ENCODE results near the gene ROM1. TPM values are rescaled to one million over a fixed set of nuclear protein-coding genes. Genes with fewer than 3 reads are reported as not detected.
A peak's percentile ranks its signal among the peaks of the same experiment; 100 is the strongest.
"Not testable (repeated sequence)": the region's sequence is repeated elsewhere in the genome, so short reads cannot be mapped to it uniquely, and the experiment has no call there.

The ROM1 gene
- polyA plus RNA-seq, 1 donor, result 4.5 TPM

DNA sequence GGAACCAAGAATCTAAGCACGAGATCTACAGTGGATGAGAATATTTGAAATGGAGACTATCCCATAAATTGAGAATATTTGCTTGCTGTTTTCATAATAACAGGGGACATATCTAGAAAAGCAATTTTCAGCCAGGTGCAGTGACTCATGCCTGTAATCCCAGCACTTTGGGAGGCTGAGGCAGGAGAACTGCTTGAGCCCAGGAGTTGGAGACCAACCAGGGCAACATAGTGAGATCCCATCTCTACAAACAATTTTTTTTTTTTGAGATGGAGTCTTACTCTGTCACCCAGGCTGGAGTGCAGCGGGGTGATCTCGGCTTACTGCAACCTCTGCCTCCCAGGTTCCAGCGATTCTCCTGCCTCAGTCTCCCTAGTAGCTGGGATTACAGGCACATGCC is 31.3 kb upstream of the ROM1 start:
- H3K27ac ChIP-seq (ENCODE audit: low read length); H3K27me3 ChIP-seq (ENCODE audit: control insufficient read depth, insufficient read depth, low read length); H3K9me3 ChIP-seq (ENCODE audit: control insufficient read depth, low read depth, low read length); H3K4me1 ChIP-seq (ENCODE audit: control insufficient read depth, insufficient read depth, low read length); DNase-seq; H3K4me3 ChIP-seq (ENCODE audit: low read length): not testable (repeated sequence)
- WGBS (ENCODE audit: insufficient coverage, low lambda C conversion rate), result no CpG with 5 or more reads among the region's 4 CpGs
- H3K36me3 ChIP-seq (ENCODE audit: control insufficient read depth, insufficient read depth, low read length), result peaks cover 47% of the 10 kb centered on the region

DNA sequence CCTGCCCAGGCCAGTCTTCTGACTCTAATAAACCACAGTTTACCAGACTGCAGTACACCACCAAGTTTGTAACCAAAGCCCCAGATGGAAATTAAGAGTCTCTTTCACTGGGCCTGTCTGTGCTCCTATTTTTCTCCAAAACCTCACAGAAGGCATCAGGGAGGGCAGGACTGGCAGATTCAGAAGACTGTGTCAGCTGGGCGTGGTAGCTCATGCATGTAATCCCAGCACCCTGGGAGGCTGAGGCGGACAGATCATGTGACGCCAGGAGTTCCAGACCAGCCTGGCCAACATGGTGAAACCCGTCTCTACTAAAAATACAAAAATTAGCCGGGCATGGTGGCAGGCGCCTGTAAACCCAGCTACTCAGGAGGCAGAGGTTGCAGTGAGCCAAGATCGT is 27.7 kb upstream of the ROM1 start:
- not testable (repeated sequence) for DNase-seq; H3K4me1 ChIP-seq (ENCODE audit: control insufficient read depth, insufficient read depth, low read length); H3K27ac ChIP-seq (ENCODE audit: low read length); H3K27me3 ChIP-seq (ENCODE audit: control insufficient read depth, insufficient read depth, low read length); H3K4me3 ChIP-seq (ENCODE audit: low read length); H3K9me3 ChIP-seq (ENCODE audit: control insufficient read depth, low read depth, low read length)
- H3K36me3 ChIP-seq (ENCODE audit: control insufficient read depth, insufficient read depth, low read length), result peaks cover 41% of the 10 kb centered on the region
- no CpG with 5 or more reads among the region's 7 CpGs for WGBS (ENCODE audit: insufficient coverage, low lambda C conversion rate)

DNA sequence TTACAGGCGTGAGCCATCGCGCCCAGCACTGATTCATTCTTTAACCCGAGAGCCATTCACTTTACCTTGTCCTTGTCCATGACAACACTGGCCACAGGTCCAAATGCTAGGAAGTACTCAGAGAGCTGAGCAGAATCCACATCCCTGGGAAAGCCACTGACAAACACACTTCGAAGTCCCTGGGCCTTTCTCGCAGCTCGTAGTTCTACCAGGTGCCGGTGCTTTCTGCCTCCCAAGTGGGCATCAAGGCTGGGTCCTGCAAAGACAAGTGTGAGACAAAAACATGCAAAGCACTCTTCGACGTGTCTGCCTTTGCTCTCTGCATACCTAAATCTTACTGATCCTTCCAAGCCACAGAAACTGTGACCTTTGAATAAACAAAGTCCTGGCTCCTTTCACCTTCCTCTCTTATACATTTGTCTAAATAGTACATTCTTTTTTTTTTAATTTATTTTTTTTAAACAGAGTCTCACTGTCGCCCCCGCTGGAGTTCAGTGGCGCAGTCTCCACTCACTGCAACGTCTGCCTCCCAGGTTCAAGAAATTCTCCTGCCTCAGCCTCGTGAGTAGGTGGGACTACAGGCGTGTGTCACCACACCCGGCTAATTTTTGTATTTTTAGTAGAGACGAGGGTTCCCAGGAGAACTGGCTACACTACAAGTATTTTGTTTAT is 24.0 kb upstream of the ROM1 start:
- 23% methylated on average over 2 of the region's 18 CpGs for WGBS (ENCODE audit: insufficient coverage, low lambda C conversion rate)
- peaks cover 34% of the 10 kb centered on the region for H3K36me3 ChIP-seq (ENCODE audit: control insufficient read depth, insufficient read depth, low read length)
- no peaks in the 10 kb centered on the region for H3K9me3 ChIP-seq (ENCODE audit: control insufficient read depth, low read depth, low read length)
- H3K4me1 ChIP-seq (ENCODE audit: control insufficient read depth, insufficient read depth, low read length), result peaks cover 12% of the 10 kb centered on the region
- H3K27ac ChIP-seq (ENCODE audit: low read length), result no peak overlapping the region
- H3K4me3 ChIP-seq (ENCODE audit: low read length), result no peak overlapping the region
- H3K27me3 ChIP-seq (ENCODE audit: control insufficient read depth, insufficient read depth, low read length), result no peaks in the 10 kb centered on the region
- no peak for DNase-seq

DNA sequence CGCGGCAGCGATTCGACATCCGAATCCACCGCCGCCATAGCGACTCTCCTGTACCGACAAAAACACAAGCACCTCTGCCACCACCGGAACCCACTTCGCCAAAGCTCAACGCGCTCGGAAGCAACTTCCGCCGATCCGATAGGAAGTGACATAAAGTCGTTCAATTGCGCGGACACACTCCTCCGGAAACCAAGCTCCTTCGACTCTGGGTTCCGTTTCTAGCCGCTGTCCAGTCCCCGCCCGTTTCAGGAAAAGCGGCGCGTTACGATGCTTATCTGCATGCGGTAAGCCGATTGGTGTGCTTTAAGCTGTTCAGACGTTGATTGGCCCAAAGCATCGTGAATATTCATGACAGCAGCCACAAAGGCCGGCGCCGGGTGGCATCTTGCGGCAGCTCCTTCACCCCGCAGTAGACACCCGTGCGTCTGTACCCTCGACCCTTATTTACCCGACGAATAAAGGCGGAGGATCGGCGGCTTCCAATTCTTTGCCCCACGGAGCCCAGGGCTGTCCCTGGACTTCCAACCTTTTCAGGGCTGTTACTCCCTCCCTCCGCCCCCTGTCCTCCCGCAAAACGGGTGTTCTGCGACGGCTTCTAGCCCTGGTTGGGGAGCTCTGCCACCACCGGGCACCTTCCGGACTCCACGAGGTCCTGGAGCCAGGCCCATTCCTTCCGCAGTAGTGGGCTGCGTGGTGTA is 21.5 kb upstream of the ROM1 start, which contains the start of gene TUT1:
Gene TUT1 (minus strand): TSS at position 76 of the 698 bp plus-strand sequence. CDS start 38 bp downstream, at position 38.
- Histone ChIP-seq H3K9me3 (ENCODE audit: control insufficient read depth, low read depth, low read length) (no peaks in the 10 kb centered on the region), H3K4me1 (ENCODE audit: control insufficient read depth, insufficient read depth, low read length) (peaks cover 12% of the 10 kb centered on the region), H3K4me3 (ENCODE audit: low read length) (peak within 1 kb of the TSS; percentile 82), H3K36me3 (ENCODE audit: control insufficient read depth, insufficient read depth, low read length) (peaks cover 45% of the 10 kb centered on the region), H3K27me3 (ENCODE audit: control insufficient read depth, insufficient read depth, low read length) (no peaks in the 10 kb centered on the region), H3K27ac (ENCODE audit: low read length) (peak within 1 kb of the TSS; percentile 86)
- DNase-seq, result peak; percentile 98 to 99
- WGBS (ENCODE audit: insufficient coverage, low lambda C conversion rate), result no CpG with 5 or more reads among the region's 58 CpGs

DNA sequence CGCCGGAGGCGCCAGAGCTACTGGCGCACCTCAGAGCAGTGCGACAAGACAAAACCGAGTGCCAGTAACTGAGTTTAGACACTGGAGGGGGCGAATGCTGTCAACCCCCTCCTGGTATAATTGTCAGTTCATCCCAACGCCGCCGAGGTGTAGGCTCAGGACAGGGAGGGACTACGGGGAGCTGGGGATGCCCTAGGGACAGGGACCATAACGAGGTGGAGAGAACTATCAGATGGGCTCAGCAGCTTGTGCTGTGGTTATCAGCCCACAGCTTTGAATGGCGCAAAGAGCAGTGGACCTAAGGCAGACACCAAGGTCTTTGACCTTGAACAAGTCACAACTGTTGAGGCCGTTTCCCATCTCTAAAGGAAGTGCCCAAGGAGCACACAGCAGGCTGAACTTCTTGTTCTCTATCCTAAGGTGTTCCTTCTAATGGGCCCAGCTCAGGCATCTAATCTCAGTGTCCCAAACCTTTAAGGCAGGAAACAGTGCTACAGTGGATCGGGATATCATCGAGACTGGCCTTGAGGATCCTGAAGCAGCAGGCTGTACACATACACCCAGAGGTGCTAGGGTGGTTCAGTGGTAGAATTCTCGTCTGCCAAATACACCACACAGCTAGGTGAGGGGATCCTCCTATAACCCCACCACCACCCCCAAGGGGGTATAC is 20.8 kb upstream of the ROM1 start:
- no peaks in the 10 kb centered on the region for H3K27me3 ChIP-seq (ENCODE audit: control insufficient read depth, insufficient read depth, low read length)
- peak overlapping the region; percentile 86 for H3K27ac ChIP-seq (ENCODE audit: low read length)
- no peaks in the 10 kb centered on the region for H3K9me3 ChIP-seq (ENCODE audit: control insufficient read depth, low read depth, low read length)
- DNase-seq, result peak in 1 of 2 donors; percentile 71
- peak overlapping the region; percentile 82 for H3K4me3 ChIP-seq (ENCODE audit: low read length)
- H3K4me1 ChIP-seq (ENCODE audit: control insufficient read depth, insufficient read depth, low read length), result peaks cover 12% of the 10 kb centered on the region
- no CpG with 5 or more reads among the region's 17 CpGs for WGBS (ENCODE audit: insufficient coverage, low lambda C conversion rate)
- H3K36me3 ChIP-seq (ENCODE audit: control insufficient read depth, insufficient read depth, low read length), result peaks cover 47% of the 10 kb centered on the region

DNA sequence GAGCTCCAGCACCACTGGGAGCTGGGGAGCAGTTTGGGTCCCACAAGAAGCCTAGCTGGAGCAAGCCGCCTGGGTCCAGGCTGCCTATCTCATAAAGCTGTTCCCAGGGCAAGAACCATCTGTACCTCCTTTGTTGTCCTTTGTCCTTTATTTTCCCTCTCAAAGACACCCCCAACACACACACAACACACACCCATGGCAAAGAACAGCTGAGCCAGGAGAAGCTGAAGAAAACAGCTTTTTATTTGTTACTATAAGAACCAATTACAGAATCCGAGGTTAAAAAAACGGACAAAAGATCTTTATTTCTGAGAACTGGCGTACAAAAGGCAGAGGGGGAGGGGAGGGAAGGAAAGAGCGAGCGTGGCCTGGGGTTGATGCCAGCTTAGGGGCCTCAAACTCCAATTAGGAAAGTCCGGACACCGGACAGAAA is 20.1 kb upstream of the ROM1 start:
- Histone ChIP-seq H3K4me1 (ENCODE audit: control insufficient read depth, insufficient read depth, low read length) (peaks cover 12% of the 10 kb centered on the region), H3K27me3 (ENCODE audit: control insufficient read depth, insufficient read depth, low read length) (no peaks in the 10 kb centered on the region), H3K9me3 (ENCODE audit: control insufficient read depth, low read depth, low read length) (no peaks in the 10 kb centered on the region), H3K36me3 (ENCODE audit: control insufficient read depth, insufficient read depth, low read length) (peaks cover 47% of the 10 kb centered on the region), H3K27ac (ENCODE audit: low read length) (peak overlapping the region; percentile 86), H3K4me3 (ENCODE audit: low read length) (no peak overlapping the region)
- 72% methylated on average over 2 of the region's 8 CpGs for WGBS (ENCODE audit: insufficient coverage, low lambda C conversion rate)
- no peak for DNase-seq

DNA sequence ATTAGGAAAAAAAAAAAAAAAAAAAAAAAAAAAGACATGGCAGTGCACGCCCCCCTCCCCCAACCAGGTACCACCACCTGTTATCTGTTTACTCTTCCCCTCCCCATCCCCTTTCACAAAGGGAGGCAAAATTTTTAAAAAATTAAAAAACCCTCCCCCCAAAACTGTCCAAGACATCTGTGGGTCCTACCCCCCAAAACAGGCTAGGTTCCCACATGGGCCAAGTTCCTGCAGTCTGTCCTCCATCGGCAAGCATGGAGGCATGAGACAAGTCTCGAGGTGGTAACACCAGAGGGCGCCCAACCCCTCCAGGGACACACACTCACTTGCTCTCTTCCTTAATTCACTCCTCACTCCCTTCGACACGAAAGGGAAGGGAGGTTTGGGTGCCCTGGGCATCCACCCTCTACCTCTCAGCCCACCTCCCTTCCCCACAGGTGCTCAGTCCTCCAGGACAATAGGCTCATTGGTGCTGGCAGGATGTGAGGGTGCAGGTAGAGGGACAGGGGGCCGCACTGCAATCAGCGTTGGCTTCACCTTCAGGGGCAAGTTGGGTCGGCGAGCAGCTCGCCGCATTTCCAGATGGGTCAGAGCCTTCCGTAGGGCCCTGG is 19.5 kb upstream of the ROM1 start:
- WGBS (ENCODE audit: insufficient coverage, low lambda C conversion rate), result no CpG with 5 or more reads among the region's 13 CpGs
- Histone ChIP-seq H3K27ac (ENCODE audit: low read length) (no peak overlapping the region), H3K4me3 (ENCODE audit: low read length) (no peak overlapping the region), H3K9me3 (ENCODE audit: control insufficient read depth, low read depth, low read length) (no peaks in the 10 kb centered on the region), H3K4me1 (ENCODE audit: control insufficient read depth, insufficient read depth, low read length) (peaks cover 12% of the 10 kb centered on the region), H3K36me3 (ENCODE audit: control insufficient read depth, insufficient read depth, low read length) (peaks cover 47% of the 10 kb centered on the region), H3K27me3 (ENCODE audit: control insufficient read depth, insufficient read depth, low read length) (no peaks in the 10 kb centered on the region)
- DNase-seq, result peak; percentile 63 to 64

DNA sequence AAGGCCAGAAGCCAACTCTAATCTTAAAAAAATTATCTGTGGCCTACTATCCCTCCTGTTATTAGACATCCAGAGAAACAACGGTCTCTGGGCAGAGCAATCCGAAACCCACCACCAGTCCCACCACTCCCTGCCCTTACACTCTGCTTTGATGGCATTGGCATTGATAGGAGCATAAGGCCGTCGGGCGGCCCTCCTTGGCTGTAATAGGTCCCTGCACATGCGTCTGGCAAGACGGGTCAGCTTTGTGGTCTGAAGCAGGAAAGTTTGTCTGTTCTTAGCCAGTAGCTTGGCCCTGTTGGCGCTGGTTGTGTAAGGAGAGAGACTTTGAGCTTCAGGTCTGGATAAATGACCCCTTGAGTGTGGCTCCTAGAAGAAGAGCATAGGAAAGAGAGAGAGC is 17.9 kb upstream of the ROM1 start:
- Histone ChIP-seq H3K27ac (ENCODE audit: low read length) (no peak overlapping the region), H3K4me3 (ENCODE audit: low read length) (no peak overlapping the region), H3K4me1 (ENCODE audit: control insufficient read depth, insufficient read depth, low read length) (peaks cover 25% of the 10 kb centered on the region), H3K9me3 (ENCODE audit: control insufficient read depth, low read depth, low read length) (no peaks in the 10 kb centered on the region), H3K36me3 (ENCODE audit: control insufficient read depth, insufficient read depth, low read length) (peaks cover 48% of the 10 kb centered on the region), H3K27me3 (ENCODE audit: control insufficient read depth, insufficient read depth, low read length) (no peaks in the 10 kb centered on the region)
- no CpG with 5 or more reads among the region's 8 CpGs for WGBS (ENCODE audit: insufficient coverage, low lambda C conversion rate)
- DNase-seq, result no peak

DNA sequence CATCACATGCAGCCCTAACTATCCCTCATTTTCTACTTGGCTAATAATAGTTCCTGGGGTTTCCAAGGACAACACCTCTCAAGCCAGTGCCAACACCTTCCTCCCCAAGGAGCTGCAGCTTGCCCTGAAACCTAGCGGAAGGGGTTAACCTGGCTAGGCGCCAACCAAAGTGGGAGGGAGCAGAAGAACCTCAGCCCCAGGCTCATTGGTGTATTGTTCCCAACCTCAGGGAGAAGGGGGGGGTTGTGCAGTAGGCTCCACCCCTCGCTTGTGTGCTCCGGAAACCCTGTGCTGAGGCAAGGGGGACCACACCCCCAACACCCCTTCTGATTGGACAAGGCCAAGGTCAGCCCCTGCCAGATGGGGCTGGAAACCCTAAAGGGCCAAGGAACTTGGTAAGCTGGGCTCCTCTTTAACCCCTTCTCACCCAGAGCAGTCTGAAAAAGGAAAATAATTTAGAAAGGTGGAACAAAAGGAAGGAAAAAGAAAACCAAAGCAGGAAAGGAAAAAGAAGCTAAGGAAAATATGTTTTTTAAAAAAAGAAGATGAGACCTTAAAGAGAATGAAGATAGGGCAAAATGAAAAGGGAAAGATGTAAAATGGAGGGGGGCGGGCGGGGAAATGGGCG is 13.9 kb upstream of the ROM1 start:
- Histone ChIP-seq H3K4me3 (ENCODE audit: low read length) (no peak overlapping the region), H3K27ac (ENCODE audit: low read length) (peak overlapping the region; percentile 8), H3K36me3 (ENCODE audit: control insufficient read depth, insufficient read depth, low read length) (peaks cover 44% of the 10 kb centered on the region), H3K27me3 (ENCODE audit: control insufficient read depth, insufficient read depth, low read length) (no peaks in the 10 kb centered on the region), H3K4me1 (ENCODE audit: control insufficient read depth, insufficient read depth, low read length) (peaks cover 25% of the 10 kb centered on the region), H3K9me3 (ENCODE audit: control insufficient read depth, low read depth, low read length) (peaks cover 3% of the 10 kb centered on the region)
- 94% methylated on average over 3 of the region's 7 CpGs for WGBS (ENCODE audit: insufficient coverage, low lambda C conversion rate)
- peak; percentile 93 for DNase-seq

DNA sequence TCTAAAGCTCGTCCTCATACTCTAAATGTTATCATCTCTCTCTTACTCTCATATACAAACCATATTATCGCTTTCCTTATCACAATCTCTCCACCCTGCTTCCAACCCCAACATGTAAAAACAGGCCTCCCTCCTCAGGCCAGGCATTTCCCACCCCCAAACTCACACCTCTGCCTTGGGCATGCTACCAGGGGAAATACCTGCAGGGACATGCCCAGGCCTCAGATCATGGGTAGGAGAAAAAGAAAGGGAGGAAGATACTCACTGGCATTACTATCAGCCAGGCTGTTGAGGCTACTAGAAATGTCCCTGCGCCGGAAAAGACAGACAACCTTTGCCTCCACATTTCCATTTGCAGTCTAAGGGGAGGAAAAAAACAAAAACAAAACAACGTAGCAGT is 13.2 kb upstream of the ROM1 start:
- WGBS (ENCODE audit: insufficient coverage, low lambda C conversion rate), result 25% methylated on average over 4 of the region's 5 CpGs
- DNase-seq, result no peak
- Histone ChIP-seq H3K4me3 (ENCODE audit: low read length) (peak overlapping the region; percentile 94), H3K27me3 (ENCODE audit: control insufficient read depth, insufficient read depth, low read length) (no peaks in the 10 kb centered on the region), H3K27ac (ENCODE audit: low read length) (no peak overlapping the region), H3K9me3 (ENCODE audit: control insufficient read depth, low read depth, low read length) (peaks cover 3% of the 10 kb centered on the region), H3K36me3 (ENCODE audit: control insufficient read depth, insufficient read depth, low read length) (peaks cover 37% of the 10 kb centered on the region), H3K4me1 (ENCODE audit: control insufficient read depth, insufficient read depth, low read length) (peaks cover 25% of the 10 kb centered on the region)

All from large intestine (tissue), 3 donors.